Islet precursor cell (in vitro differentiated cells): ENCODE measurements around the gene SEMA3F.

Source experiments
- DNase-seq: peaks from one replicate; pipeline ENCODE4 v3.0.0-alpha.2; 2018

The SEMA3F gene

DNA sequence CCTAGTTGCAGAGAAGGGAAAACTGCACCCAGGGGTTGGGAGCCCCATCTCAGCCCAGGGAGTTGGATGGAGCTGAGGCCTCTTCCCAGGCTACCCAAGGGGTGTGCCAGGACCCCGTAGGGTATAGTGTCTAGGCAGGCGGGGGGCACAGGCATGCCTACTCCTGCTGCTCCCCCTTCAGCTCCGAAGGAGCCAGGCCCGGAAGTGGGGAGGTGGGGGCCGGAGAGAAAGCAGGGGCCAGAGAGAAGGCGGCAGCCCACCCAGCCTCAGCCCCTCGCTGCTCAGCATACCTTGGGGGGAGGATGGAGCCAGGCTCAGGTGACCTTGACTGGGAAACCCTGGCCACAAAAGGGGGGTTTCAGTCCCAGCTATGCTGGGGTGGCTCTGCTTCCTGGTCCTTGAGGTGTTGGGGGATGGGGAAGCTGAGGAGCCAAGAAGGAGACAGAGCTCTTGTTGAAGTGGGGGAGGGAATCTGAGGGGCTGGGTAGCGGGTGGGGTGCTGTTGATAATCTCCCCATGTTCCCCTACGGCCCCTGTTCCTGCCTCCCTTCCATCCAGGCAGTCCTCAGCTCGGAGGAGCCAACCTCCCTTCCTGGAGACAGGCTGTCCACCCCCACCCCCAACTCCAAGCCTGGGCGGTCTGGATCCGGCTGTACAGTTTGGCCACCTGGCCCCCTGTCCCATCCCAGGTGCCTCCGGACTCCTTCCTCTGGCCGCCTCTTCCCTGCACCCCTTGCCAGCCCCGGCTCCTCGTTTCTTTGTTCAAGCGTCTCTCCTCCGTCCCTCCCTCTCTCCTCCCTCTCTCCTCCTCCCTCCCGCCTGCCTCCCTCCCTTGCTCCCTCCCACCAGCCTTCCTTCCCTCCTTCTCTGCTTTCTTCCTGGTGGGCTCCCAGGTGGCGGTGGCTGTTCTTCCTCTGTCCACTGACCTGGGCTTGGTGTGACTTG is 1.7 kb downstream of the SEMA3F start:
- no peak for DNase-seq

DNA sequence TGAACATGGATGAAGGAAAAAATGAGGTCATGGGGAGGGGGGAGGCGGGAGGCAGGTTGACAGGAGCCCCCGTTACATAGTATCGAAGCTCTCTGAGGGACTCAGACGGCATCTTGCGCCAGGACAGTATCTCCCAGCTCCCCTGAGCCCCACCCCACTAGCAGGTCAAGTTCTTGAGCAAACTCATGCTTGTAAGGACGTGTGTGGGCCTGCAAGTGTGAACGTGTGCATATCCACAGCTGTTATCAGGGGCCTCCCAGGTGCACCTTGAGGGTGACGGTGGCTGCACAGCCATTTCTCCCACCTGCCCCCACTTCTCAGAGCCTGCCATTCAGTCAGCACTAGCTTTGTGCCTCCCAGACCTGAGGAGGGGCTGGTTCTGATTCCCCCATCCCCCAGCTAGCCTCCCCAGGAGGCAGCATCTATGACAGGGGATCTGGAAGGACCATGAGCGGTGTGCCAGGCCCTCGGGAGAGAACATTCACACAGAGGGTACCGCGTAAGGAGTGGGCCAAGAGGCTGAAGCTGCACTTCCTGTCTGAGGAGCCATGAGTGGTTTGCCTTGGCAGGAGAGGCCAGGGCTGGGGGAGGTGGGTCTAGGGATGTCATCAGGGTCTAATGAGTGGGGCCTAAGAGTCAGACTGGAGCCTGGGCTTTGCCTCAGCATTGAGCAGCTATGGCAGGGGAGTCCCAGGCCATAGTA is 2.9 kb downstream of the SEMA3F start:
- no peak for DNase-seq

DNA sequence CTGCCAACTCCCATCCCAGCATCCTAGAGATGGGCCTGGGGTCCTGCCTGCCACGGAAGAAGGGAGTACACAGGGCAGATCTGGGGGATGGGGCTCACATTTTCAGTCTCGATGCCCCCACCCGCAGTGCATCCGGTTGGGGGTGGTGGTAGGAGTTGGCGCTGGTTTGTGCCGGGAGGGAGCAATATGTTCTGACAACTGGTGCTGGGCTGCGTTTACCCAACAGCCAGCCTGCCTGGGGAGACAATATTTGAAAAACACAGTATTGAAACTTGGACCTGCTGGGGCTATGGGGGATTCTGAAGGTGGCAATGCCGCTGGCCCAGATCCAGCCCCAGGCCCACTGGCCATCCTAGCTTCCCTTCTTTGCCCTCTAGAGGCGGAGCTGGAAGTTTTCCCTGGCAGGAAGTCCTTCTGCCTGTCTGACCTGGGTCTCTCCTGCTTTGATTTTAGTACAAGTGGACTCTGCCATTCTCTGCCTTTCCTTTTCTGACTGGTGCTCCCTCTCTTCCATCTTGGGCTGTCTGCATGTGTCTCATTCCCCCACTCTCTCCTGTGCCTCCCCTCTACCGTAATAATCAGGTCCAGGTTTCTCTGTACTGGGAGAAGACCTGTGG is 3.5 kb downstream of the SEMA3F start:
- DNase-seq = no peak

DNA sequence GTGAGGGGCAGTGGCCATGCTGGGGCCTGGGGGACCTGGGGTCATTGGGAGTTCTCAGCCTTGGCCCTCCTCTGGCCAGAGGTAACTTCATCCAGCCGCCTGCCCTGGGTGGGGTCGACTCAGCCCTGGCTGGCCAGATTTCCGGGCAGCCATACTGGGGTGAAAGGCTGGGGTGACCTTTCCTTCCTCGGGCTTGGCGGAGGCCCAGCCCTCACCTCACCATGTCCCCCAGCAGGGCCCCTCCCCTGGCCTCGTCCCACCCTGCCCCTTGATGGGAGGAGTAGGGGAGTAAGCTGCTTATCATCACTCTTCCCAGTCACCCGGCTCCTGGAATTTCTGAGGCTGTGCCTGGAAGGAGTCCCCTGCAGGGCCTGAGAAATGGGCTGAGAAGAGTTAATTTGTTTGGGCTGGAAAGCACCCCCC is 5.4 kb downstream of the SEMA3F start:
- DNase-seq = no peak

DNA sequence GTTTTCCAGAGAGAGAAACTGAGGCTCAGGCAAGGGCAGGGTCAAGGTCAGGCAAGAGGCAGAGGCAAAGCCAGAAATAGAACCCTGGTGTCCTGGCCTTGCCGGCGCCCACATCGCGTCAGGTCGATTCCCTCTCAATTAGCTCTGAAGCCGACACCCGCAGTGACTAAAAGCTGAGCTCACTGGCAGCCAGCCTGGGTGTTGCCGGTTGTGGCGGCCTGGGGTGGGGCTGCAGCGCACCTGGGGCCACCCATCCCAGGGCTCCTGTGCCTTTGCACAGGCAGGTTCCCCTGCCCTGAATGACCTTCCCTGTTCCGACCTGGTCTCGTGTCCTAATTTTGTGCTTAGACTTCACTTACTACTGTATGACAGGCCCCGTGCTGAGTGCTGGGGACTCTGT is 6.2 kb downstream of the SEMA3F start:
- DNase-seq = no peak

DNA sequence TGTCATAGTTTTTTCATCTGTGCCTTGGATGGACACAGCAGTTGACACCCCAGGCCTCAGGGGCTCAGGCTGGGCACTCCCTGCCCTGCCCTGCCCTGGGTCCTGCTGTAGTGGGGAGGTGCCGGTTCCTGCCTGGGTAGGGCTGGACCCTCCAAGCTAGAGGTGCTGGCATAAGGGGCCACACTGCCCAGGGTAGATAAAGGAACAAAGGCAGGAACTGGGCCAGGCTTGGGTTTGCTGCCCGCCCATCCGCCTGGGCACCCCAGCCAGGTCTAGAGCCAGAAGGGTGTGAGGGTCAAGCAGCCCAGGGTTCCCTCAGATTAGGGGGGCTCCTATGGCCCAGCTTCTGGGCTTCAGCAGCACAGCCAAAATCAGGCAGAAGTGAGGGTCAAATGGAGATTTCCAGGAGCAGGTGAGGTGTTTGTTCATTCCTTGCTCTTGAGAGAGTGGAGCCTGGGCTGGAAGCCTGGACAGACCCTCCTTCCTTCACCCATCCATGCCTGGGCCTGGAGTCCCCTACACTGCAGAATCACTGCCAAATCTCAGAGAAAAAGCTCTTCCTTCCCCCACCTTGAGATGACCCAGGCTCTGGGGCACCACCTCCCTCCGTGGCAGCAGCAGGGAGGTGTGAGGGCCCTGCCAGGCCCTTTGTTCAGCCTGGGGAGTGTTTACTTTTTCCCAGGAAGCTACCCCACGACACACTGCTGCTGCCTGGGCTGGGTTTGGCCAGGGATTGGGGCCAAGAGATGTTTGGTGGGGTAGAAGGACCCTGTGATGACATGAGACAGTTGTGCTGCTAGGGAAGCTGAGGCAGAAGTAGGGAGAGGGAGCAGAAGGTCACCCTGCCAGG is 7.1 kb downstream of the SEMA3F start:
- no peak for DNase-seq

DNA sequence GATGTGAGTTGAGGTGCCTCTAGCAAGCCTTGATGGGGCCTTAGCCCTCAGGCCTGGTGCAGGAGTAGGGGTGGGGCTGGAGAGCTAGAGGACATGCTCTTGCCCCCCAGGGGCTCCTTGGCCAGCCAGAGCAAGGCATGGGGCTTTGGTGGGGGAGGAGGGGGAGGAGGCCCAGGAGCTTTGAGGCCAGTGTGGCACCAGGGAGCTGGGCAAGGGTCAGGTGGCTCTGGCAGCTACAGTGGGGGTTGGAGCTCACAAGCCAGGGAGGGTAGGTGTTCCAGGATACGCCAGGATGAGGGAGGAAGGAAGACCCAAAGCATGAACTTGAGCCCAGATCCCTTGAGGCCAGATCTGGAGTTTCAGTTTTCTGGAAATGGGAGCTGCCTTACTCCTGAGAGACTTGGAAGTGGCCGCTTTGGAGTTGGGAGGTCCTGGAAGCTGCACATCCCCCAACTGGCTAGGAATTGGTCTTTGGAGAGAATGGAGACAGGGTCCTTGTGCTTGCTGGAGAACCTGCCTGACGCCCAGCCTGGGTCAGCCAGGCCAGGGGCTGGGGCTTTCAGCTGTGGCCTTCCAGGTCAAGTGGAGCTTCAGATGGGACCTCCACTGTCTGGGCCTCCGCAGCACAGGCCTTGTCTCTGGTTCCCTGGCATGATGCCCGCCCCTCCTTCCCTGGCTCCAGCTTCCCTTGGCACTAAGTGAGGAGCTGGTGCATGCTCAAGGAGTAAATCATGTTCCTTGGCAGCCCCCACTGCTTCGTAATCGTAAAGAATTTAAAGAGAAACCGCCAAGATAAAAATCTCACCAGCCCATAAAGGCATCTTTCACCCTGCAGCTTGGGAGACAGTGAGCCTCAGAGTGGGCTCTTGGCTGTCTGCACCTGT is 8.7 kb downstream of the SEMA3F start:
- DNase-seq = no peak

DNA sequence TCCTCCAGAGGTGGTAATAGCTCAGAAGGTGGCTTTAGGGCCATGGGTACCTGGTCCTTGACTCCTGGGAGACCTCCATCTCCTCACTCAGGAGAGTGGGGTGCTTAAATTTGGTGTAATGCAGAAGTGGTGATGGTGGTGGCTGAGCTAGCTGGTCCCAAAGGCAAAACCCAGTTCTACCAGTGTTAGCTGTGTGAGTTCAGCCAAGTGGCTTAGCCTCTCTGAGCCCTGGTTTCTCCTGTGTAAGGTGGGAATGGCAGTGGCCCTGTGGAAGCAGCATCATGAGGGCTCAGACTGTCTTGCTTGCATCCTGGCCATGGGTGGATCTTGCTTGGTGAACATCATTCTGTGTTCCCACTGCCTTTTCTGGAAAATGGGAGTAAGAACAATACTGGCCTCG is 9.4 kb downstream of the SEMA3F start:
- DNase-seq = no peak

DNA sequence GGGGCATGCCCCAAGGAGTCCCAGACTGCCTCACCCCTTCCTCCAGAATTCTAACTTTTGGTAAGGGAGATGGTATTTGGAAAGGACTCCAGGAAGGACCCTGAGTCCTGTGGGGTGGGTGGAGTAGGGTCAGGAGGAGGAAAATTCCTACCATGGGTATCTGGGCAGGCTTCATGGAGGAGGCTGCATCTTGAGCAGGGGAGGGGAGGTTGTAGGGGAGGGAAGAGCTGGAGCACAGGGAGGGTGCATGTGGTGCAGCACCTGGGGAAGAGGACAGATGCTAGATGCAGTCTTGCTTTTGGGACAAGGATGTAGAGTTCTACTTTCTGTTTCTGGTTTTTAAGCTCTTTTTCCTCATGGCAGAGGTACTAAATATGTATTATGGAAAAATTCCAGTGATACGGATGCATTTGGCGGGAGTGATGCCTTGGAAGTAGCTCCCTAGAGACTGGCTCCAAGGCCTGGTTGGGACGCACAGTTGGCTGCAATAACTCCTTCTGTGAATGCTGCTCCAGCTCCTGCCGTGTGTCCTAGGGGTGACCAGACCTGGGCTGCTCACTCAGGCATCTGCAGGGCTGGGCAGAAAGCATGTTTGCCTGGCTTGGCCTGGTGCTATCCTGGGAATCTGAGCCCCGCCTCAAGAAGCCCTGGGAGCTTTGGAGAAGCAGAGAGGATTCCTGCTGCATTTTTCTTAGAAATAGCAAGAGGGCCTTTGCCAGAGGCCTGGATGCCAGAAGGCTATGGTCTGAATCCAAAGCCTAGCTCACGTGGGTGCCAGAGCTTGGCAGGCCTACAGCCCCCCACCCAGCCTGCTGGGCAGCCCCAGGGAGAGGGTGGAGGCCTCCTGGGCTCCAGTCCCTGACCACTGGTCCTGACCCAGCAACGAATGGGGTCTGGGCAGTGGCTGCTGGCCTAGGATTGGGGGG is 10.1 kb downstream of the SEMA3F start:
- peak; percentile 85 for DNase-seq

DNA sequence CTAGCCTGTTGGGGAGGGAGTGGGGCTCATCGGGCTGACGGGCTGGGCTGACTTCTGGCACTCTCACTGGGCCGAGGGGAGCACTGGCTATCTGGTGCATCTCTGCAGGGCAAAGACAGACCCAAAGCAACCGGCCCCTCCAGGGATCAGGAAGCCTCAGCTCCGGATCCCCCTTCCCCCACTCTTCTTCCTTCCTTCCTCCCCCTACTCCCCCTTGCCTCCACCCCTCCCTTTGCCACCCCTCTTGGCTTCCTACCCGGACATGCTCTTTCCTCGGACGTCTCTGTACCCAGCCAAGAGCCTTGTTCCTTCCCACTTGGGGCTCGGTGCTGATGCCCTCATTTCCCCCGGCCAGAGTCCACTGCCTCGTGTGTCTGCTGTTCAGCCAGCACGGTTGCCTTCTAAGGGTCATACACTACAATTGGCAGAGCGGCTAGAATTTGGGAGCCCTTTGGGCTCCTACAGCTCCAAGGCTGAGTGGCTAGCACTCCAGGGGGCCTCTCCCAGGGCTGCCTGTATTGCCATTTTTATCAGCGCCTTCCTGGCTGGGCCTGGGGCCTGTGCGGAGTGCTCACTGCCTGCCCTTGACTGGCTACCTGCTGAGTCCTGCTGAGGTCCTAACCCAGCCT is 10.9 kb downstream of the SEMA3F start:
- DNase-seq = no peak

DNA sequence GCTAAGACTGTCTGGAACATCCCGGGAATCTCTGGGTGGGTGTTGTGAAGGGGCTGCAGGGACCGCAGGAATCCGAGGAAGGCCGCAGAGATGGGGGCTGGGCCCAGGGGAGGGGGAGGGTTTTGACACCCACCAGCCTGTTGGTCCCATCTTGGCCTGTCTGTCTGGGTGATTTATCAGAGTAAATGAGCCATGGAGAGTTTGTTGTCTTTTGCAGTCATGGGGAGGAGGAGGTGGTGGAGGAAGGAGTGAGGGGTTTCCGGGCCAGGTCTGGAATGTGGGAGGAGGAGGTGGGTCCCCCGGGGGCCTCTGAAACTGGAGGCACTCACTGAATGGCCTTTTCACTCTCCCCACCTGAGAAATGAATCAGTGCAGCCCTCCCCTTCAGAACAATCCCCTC is 11.5 kb downstream of the SEMA3F start:
- no peak for DNase-seq

DNA sequence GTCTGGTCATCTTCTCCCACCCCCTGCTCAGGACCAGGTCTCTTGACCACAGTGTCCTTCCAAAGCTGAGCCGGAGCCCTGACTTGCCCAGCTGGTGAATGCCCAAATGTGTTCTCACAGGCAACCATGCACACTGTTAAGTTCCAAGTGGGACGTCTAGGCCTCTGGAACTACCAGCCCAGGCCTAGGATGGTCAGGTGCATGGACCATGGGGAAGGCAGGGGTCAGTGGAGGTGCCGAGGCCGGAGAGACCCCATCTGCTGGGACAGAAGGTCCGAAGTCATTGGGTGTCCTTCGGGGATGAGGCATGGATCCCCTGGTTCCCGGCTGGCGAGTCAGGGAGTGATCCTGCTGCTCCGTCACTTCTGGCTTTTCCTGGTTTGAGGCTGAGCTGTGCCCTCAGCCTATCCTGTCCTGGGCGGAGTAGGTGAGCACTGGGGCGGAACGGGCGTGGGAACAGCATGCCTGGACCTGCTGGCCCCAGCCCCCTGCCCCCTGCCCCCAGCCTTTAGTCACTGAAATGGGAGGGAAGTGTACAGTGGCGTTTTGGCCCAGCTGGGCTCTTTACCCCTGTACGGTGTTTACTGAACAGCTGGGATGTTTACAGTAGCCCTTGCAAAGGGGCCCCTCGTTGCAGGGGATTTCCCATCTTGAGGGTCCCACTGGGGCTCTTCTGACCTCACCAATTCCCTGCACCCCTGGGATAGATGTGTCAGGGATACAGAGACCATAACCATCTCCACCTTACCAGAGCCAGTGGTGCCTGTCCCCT is 12.1 kb downstream of the SEMA3F start:
- DNase-seq = no peak

DNA sequence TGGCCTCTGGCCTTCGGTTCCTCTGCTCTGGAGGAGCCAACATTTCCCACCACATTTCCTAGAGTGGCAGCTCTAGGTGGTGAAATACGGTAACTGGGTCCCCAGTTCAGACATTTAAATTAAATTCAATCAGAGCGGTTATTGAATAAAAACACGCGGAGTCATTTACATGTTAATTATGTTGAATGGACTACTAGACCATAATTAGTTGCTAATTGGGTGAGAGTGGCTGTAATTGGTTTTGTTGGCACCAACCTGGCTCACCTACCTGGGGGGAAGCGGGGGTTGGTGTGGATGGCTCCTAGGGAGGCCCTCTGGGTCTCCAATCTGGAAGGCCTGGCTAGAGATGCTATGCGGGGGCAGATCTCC is 12.7 kb downstream of the SEMA3F start:
- no peak for DNase-seq

DNA sequence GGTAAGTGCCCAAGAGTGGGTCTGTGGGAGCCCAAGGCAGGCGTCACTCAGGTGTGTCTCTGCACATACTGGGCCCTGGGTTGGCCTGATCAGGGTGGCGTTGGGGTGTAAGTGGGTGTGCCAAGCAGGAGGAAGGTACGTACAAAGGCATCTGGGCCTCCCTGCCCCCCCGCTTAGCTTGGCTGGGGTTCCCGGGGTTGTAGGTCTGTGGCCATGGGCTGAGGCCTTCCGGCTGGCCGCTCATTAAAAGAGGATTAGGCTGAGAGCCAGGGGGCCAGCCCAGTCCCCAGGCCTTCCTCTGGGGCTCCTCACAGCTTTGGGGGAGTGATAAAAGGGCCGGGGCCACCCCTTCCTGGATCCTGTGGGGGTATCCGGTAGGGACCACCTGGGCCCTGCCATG is 13.3 kb downstream of the SEMA3F start:
- no peak for DNase-seq

DNA sequence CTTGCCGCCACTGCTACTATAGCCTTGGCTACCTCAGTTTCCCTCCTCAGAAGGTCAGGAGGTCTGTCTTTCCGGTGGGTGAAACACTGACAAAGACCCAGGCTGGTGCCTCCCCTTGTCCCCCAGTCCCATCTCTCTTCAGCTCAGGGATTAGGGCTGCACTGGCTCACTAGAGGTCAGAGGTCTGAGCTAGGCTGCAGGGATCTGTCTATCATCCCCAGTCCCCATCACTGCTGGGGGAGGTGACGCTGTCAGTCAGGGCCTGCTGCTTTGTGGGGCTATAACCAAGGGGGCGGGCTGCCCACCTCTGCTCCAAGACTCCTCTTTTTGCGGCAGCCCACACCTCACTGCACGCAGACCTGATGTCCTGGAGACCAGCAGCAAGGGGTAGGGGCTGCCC is 13.7 kb downstream of the SEMA3F start:
- no peak for DNase-seq

DNA sequence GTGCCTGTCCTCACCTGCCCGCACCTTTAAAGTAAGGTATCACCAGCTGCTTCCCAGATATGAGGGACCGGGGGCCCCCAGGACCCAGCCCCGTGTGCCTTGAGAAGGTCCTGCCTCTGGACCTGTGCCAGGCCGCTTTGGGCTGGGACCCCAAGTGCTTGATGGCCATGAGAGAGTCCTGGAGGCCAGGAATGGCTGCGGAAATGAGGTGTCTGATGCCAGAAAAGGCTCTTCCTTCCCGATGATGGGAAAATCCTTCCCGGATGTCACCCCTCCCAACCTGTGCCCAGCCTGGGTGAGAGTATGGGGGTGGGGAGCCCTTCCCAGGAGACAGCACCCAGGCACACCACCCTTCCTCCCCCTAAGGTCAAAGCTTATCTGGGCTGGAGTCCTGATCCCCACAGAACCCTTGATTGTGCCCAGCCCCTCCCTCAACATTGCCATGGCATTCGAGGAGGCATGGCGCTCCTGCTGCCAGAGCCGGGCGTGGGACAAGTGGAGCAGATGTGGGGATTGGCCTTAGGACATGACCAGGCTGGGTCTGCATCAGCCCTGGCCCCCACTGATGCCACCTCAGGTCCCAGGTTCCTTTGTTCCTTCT is 14.2 kb downstream of the SEMA3F start:
- no peak for DNase-seq

DNA sequence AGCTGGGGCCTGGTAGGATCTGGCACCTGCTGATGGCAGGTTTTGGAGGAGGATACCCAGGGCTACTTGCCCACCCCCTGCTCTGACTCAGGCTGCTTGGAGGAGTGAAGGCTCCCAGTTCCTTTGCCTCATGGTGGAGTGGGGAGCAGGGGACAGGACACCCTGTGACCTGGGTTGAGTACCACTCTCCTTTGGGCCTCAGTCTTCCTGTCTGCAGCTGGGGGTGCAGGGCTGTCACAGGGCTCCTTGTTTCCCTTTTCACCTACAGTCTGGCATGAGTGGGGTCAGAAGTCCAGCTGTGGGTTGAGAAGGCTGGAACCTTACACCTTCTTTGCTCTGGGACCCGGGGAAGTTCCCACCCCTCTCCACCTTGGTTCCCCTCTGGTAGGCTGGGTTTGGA is 14.7 kb downstream of the SEMA3F start:
- no peak for DNase-seq

DNA sequence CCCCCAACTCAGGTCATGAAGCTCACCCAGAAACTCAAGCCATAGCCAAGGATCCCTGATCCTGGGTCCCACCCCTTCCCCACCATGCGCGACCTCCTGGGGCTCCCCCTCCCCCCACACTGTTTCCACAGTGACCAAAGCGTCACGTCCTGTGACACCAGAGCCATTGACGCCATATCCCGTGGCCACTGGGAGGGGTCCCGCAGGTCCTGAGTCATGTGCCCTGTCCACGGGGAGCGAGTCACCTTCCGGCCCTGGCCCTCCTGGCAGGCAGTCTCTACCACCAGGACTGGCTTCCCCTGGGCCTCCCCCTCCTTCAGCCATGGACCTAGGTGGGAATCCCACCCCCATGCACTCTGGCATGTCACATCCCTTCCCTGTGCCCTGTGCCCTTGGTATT is 15.6 kb downstream of the SEMA3F start:
- no peak for DNase-seq
